Stimulated activated naive CD4-positive, alpha-beta T cell (primary cell): ENCODE measurements around the gene SYCP3.
"Not testable (repeated sequence)": the region's sequence is repeated elsewhere in the genome, so short reads cannot be mapped to it uniquely, and the experiment has no call there.

ENCODE experiments used
- DNase-seq, 6 experiments: peaks; one replicate each; lab custom pipeline; 2025; lab: John Stamatoyannopoulos, UW

SYCP3 gene

GRCh38 chr12:101713059-101713682 lies 26.1 kb downstream of the SYCP3 start:
- DNase-seq, result no peak

- DNase-seq, result no peak
Observed at GRCh38 chr12:101710288-101710687, 29.0 kb downstream of the SYCP3 start.

- no peak for DNase-seq
Observed at GRCh38 chr12:101707131-101707782, 32.0 kb downstream of the SYCP3 start.

GRCh38 chr12:101706403-101706802 lies 32.9 kb downstream of the SYCP3 start:
- no peak for DNase-seq

GRCh38 chr12:101703487-101703886 lies 35.8 kb downstream of the SYCP3 start:
- no peak for DNase-seq

- DNase-seq, result no peak
Observed at GRCh38 chr12:101700299-101700820, 38.9 kb downstream of the SYCP3 start.

- no peak for DNase-seq
Observed at GRCh38 chr12:101698800-101699347, 40.4 kb downstream of the SYCP3 start.

GRCh38 chr12:101697930-101698799 lies 41.1 kb downstream of the SYCP3 start:
- DNase-seq, result peak in 3 of 6 experiments; percentile 13 to 61 (median 36)

GRCh38 chr12:101697197-101697929 lies 41.9 kb downstream of the SYCP3 start, which contains the start of gene CHPT1:
Gene CHPT1 (plus strand): TSS chr12:101697640. CDS start chr12:101697862, 222 bp downstream.
- DNase-seq, result peak; percentile 29 to 76 (median 53)

- peak in 2 of 6 experiments; percentile 17 to 61 for DNase-seq
Observed at GRCh38 chr12:101696251-101697196, 42.7 kb downstream of the SYCP3 start.

GRCh38 chr12:101695706-101696105 lies 43.6 kb downstream of the SYCP3 start:
- no peak for DNase-seq

- no peak for DNase-seq
Observed at GRCh38 chr12:101694986-101695385, 44.3 kb downstream of the SYCP3 start.

- no peak for DNase-seq
Observed at GRCh38 chr12:101694297-101694848, 44.9 kb downstream of the SYCP3 start.

- no peak for DNase-seq
Observed at GRCh38 chr12:101691503-101692096, 47.7 kb downstream of the SYCP3 start.

GRCh38 chr12:101690544-101691098 lies 48.6 kb downstream of the SYCP3 start:
- no peak for DNase-seq

- DNase-seq, result no peak
Observed at GRCh38 chr12:101686176-101686575, 53.1 kb downstream of the SYCP3 start.

- DNase-seq, result no peak
Observed at GRCh38 chr12:101685092-101685491, 54.2 kb downstream of the SYCP3 start.

GRCh38 chr12:101681627-101682026 lies 57.6 kb downstream of the SYCP3 start:
- DNase-seq, result not testable (repeated sequence)

- DNase-seq, result no peak
Observed at GRCh38 chr12:101680647-101681046, 58.6 kb downstream of the SYCP3 start.
